Coronary artery (tissue), 2 donors: ENCODE measurements around the gene MON1A.

Experiments
- DNase-seq: peaks from one replicate; pipeline ENCODE4 v3.0.0-alpha.2; 2017; ENCODE audit warnings: low spot score
- H3K27ac ChIP-seq, 2 donors: fragments of 200-600 bp; sonication (generic); one replicate each; pipeline ENCODE4 v1.5.1; 2016 to 2019
- H3K4me3 ChIP-seq: fragments of 200-600 bp; sonication (generic); 2 replicates; pipeline ENCODE4 v1.5.1; 2016; ENCODE audit warnings: mild to moderate bottlenecking, moderate library complexity
- TF ChIP-seq, protein P1 (sequence below): fragments of 200-600 bp; sonication (generic); IDR thresholded peaks from one replicate; pipeline ENCODE4 v1.5.1; 2019; ENCODE audit warnings: antibody characterized with exemption

MON1A gene

DNA sequence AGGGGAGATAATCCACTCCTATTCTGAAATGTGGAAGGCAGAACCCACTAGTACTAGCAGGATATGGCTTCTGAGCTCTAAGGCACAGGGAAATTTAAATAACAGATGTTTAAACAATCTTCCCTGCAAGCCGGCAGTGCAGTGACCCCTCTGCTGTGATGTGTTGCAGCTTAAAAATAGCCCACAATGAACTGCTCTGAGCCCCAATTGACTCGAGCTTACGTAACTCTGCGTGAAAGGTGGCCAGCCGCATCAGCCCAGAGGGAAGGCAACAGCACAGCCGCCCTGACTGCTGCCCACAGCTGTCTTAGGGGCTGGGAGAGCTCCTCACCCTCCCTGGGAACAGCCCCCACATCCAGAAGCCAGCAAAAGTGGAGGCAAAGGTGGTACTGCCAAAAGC is 47.4 kb downstream of the MON1A start:
- Histone ChIP-seq H3K4me3 (no peak overlapping the region), H3K27ac (no peak overlapping the region)
- DNase-seq, result no peak
- TF ChIP-seq, protein P1, sequence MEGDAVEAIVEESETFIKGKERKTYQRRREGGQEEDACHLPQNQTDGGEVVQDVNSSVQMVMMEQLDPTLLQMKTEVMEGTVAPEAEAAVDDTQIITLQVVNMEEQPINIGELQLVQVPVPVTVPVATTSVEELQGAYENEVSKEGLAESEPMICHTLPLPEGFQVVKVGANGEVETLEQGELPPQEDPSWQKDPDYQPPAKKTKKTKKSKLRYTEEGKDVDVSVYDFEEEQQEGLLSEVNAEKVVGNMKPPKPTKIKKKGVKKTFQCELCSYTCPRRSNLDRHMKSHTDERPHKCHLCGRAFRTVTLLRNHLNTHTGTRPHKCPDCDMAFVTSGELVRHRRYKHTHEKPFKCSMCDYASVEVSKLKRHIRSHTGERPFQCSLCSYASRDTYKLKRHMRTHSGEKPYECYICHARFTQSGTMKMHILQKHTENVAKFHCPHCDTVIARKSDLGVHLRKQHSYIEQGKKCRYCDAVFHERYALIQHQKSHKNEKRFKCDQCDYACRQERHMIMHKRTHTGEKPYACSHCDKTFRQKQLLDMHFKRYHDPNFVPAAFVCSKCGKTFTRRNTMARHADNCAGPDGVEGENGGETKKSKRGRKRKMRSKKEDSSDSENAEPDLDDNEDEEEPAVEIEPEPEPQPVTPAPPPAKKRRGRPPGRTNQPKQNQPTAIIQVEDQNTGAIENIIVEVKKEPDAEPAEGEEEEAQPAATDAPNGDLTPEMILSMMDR, result no peak

DNA sequence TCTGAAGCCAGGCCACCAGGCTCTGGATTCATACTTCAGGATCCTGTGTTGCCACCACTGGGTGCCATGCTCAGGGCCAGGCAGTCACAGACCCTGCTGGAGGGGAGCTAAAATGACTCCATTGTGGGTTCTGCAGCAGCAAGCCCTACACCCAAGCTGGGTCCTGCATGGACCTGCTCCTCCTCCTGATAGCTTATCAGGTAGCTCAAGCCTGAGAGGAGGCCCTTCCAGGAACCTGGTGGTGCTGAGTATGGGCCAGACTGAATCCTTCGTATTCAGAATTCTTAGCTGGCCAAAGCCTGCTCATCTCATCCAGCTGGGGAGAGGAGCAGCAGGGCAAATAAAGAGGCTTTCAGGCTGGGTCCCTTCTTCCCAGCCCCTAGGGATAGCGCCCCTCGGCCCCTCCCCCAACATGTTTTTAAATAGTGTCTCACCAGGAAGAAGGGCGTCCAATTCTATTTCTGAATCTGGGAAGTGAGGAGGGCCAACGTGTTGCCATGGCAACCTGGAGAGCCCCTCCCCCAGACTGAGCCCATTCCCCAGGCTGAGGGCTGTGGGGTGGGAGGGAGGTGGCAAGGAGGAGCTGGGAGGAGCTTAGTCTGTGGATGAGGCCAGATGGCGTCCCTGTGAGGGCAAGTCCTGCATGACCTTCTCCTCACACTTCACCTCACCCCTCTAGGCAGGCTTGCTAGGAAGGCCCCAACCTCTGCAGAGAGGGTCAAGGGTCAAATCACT is 48.9 kb downstream of the MON1A start:
- H3K4me3 ChIP-seq, result no peak overlapping the region
- no peak overlapping the region for H3K27ac ChIP-seq
- DNase-seq, result no peak
- TF ChIP-seq, protein P1, result no peak

DNA sequence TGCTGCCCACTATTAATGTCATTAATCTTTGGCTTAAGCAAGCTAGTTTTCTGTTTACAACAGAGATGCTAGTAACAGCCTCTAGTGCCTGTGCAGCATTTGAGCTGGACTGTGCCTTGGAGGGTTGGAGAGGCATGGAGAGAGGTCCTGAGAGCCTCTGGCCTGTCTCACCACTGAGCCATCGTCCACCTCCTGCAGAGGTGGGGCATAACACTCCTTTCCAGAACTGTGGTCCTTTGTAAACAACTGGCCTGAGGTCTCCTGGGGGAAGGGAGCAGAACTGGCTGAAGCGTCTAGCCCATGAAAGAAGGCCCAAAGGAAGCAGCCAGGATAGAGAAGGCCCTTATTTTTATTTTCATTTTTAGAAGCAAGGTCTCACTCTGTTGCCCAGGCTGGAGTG is 49.9 kb downstream of the MON1A start:
- DNase-seq, result no peak
- TF ChIP-seq, protein P1, result no peak

DNA sequence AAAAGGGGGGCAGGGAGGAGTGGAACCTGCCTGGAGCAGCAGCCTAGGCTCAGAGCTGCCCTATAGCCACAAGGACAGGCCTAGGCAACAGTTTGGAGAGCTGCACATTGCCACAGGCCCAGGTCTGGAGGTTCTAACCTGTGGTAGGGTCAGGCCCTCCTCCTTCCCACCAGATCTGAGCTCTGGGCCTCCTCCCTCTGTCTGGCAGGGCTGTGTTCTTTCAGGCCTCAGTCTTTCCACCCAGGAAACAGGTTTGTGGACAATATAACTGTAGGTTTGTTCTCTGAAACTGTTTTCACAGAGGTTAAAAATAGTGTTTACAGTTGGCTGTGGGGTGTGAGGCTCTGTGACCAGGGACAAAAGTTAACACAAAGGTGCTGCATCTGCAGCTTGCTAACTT is 50.9 kb downstream of the MON1A start:
- Histone ChIP-seq H3K27ac (no peak overlapping the region), H3K4me3 (no peak overlapping the region)
- TF ChIP-seq, protein P1, result no peak
- no peak for DNase-seq

More for the DNA sequence above, 49.9 kb downstream of the MON1A start:
- H3K4me3 ChIP-seq, result no peak overlapping the region
- no peak overlapping the region for H3K27ac ChIP-seq

DNA sequence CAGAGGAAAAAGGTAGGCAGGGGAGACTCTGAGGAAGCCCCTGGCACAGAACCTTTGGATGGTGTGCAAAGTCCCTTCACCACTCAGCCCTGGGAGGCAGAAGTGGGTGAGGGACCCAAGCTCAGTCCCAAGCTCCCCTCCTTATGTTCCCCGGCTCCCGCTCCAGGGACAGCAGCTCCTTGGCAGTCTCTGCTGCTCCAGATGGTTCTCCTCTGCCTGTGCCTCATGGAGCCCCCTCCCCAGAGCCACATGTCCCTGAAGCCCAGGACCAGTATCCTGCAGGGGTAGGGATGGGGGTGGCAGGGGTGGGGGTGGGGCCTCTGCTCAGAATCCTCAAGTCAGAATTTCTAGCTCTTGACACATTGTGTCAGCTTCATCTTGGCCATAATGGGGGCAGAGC is 51.9 kb downstream of the MON1A start:
- DNase-seq, result no peak
- H3K4me3 ChIP-seq, result no peak overlapping the region
- TF ChIP-seq, protein P1, result no peak
- no peak overlapping the region for H3K27ac ChIP-seq

DNA sequence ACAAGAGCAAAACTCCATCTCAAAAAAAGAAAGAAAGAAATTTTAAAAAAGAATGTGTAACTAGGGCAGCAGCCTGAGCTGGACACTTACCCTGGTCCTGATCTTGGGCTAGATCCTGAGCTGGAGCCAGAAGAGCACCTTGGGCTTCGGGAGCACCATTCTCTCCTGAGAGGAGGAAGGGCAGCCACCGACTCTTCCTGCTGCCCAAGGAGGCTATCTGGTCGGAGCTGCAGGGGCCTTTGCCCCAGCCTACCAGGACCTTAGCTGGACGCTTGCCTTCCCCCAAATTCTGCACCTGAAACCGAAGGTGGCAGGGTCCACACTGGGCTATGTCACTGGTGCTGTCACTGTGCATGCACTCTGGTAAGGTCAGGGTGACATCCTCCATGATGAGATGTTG is 53.0 kb downstream of the MON1A start:
- no peak for DNase-seq
- Histone ChIP-seq H3K4me3 (no peak overlapping the region), H3K27ac (no peak overlapping the region)
- TF ChIP-seq, protein P1, result no peak

DNA sequence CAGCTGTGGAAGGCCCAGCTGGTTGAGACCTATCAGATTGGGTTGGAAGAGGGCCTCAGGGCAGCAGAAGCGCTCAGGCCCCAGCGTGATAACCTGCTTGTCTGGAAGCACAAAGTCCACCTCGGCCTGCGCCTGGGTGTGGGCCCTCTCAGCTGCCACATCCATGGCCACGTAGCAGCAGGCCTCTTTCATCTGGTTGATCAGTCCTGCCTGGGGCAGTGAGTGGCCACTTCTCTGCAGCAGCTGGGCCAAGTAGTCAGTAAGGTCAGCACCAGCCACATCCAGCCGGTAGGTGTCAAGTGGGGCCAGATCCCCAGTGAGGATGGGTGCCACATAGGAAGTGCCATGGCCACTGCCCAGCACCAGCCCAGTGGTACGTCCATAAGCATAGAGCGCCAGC is 56.0 kb downstream of the MON1A start:
- H3K27ac ChIP-seq, result no peak overlapping the region
- DNase-seq, result no peak
- TF ChIP-seq, protein P1, result no peak
- no peak overlapping the region for H3K4me3 ChIP-seq
